Measurements from ENCODE around the gene PPP1R26. TPM values are rescaled to one million over a fixed set of nuclear protein-coding genes. Genes with fewer than 3 reads are reported as not detected.
"Not testable (repeated sequence)": the region's sequence is repeated elsewhere in the genome, so short reads cannot be mapped to it uniquely, and the experiment has no call there.

The PPP1R26 gene
- total and polyA plus RNA-seq, 5 donors: 14.5 to 23.8 (median 18.7) TPM

DNA sequence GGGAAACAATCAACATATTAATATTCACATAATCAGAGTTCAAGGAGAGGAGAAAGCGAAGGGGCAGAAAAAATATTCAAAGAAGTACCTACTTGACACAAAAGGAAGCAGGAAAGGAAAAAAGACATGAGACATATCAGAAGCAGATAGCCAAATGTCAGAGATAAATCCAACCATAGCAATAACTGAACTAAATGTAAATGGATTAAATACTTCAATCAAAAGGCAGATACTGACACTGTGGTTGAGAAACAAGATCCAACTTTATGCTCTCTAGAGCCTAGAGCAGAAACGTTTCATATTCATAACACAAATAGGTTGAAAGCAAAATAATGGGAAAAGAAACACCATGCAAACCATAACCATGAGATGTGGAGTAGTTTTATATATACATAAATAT lies 29.9 kb downstream of the PPP1R26 start:
- ATAC-seq (no peak), DNase-seq (no peak)
- WGBS: 86% methylated on average over 2 of the region's 2 CpGs
- Histone ChIP-seq H3K27ac (ENCODE audit: low read length) (no peak overlapping the region), H3K4me3 (ENCODE audit: low read length) (no peak overlapping the region), H3K27me3 (ENCODE audit: control insufficient read depth, insufficient read depth) (no peaks in the 10 kb centered on the region), H3K4me1 (ENCODE audit: control insufficient read depth, insufficient read depth, low read length) (no peaks in the 10 kb centered on the region), H3K9me3 (ENCODE audit: control insufficient read depth, low read length) (no peaks in the 10 kb centered on the region)
- intact Hi-C loops (cut with DNase I): no loop called here

GRCh38 chr9:135512241-135512603 lies 32.6 kb downstream of the PPP1R26 start:
- no peaks in the 10 kb centered on the region for H3K9me3 ChIP-seq (ENCODE audit: control insufficient read depth, low read length)
- ATAC-seq (no peak), DNase-seq (no peak)
- no peak overlapping the region for H3K4me3 ChIP-seq (ENCODE audit: low read length)
- H3K27ac ChIP-seq (ENCODE audit: low read length): no peak overlapping the region
- H3K4me1 ChIP-seq (ENCODE audit: control insufficient read depth, insufficient read depth, low read length): no peaks in the 10 kb centered on the region
- H3K27me3 ChIP-seq (ENCODE audit: control insufficient read depth, insufficient read depth): no peaks in the 10 kb centered on the region
- 83% methylated on average over 10 of the region's 10 CpGs for WGBS
- intact Hi-C loops (cut with DNase I): no loop called here

DNA sequence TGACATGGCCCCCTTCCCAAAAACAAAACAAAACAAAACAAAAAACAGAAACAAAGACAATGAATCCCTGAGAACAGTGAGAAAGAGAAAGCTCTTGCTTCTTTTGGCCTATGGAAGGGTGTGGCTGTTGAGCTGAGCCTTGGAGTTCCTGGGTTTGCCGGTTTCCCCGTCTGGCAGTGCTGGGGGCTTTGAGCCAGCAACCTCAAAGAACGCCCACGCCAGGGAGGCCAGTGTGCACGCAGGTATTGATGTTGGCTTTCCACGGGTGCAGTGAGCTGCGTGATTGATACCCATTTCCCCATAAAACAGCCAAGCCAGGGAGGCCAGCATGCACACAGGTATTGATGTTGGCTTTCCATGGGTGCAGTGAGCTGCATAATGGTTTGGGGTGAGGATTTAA lies 33.3 kb downstream of the PPP1R26 start:
- no peaks in the 10 kb centered on the region for H3K4me1 ChIP-seq (ENCODE audit: control insufficient read depth, insufficient read depth, low read length)
- H3K9me3 ChIP-seq (ENCODE audit: control insufficient read depth, low read length): no peaks in the 10 kb centered on the region
- DNase-seq (no peak), ATAC-seq (peak in 1 of 2 donors; percentile 25)
- H3K27ac ChIP-seq (ENCODE audit: low read length): no peak overlapping the region
- H3K4me3 ChIP-seq (ENCODE audit: low read length): no peak overlapping the region
- 75% methylated on average over 7 of the region's 7 CpGs for WGBS
- intact Hi-C loops (cut with DNase I): no loop called here
- H3K27me3 ChIP-seq (ENCODE audit: control insufficient read depth, insufficient read depth): no peaks in the 10 kb centered on the region

- no peak for DNase-seq
These were observed 33.8 kb downstream of the PPP1R26 start for GRCh38 chr9:135513351-135513846.

DNA sequence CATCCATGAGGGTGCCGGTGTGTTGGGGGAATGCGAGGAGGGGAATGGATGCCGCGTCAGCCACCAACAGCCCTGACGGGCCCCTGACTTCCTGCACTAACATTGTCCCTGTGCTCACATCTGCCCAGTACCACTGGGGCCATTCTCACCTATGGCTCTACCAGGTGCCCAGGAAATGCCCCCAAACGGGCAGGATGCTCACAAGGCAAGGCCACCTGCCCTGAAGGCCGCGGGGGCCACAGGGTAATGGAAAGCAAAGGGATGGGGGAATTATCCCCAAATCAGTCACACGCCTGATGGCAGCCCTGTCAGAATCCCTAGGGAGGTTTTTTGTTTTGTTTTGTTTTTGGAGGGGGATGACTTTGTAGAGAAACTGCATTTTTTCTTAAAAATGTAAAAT lies 34.3 kb downstream of the PPP1R26 start:
- WGBS: 81% methylated on average over 9 of the region's 9 CpGs
- peak in 1 of 2 donors; percentile 28 for ATAC-seq
- H3K27ac ChIP-seq (ENCODE audit: low read length); DNase-seq; intact Hi-C loops (cut with DNase I); H3K9me3 ChIP-seq (ENCODE audit: control insufficient read depth, low read length); H3K4me1 ChIP-seq (ENCODE audit: control insufficient read depth, insufficient read depth, low read length); H3K4me3 ChIP-seq (ENCODE audit: low read length); H3K27me3 ChIP-seq (ENCODE audit: control insufficient read depth, insufficient read depth): not testable (repeated sequence)

More at GRCh38 chr9:135513351-135513846, 33.8 kb downstream of the PPP1R26 start:
- Histone ChIP-seq H3K9me3 (ENCODE audit: control insufficient read depth, low read length) (no peaks in the 10 kb centered on the region), H3K4me1 (ENCODE audit: control insufficient read depth, insufficient read depth, low read length) (no peaks in the 10 kb centered on the region), H3K4me3 (ENCODE audit: low read length) (no peak overlapping the region), H3K27ac (ENCODE audit: low read length) (no peak overlapping the region), H3K27me3 (ENCODE audit: control insufficient read depth, insufficient read depth) (no peaks in the 10 kb centered on the region)
- WGBS: 79% methylated on average over 19 of the region's 19 CpGs
- ATAC-seq: peak in 1 of 2 donors; percentile 52
- intact Hi-C loops (cut with DNase I): no loop called here

- ATAC-seq (peak in 1 of 2 donors; percentile 46), DNase-seq (no peak)
- Histone ChIP-seq H3K4me3 (ENCODE audit: low read length) (no peak overlapping the region), H3K27me3 (ENCODE audit: control insufficient read depth, insufficient read depth) (no peaks in the 10 kb centered on the region), H3K4me1 (ENCODE audit: control insufficient read depth, insufficient read depth, low read length) (no peaks in the 10 kb centered on the region), H3K9me3 (ENCODE audit: control insufficient read depth, low read length) (no peaks in the 10 kb centered on the region), H3K27ac (ENCODE audit: low read length) (no peak overlapping the region)
- 85% methylated on average over 17 of the region's 17 CpGs for WGBS
- intact Hi-C loops (cut with DNase I): no loop called here
These were observed 34.9 kb downstream of the PPP1R26 start for GRCh38 chr9:135514342-135515082.

DNA sequence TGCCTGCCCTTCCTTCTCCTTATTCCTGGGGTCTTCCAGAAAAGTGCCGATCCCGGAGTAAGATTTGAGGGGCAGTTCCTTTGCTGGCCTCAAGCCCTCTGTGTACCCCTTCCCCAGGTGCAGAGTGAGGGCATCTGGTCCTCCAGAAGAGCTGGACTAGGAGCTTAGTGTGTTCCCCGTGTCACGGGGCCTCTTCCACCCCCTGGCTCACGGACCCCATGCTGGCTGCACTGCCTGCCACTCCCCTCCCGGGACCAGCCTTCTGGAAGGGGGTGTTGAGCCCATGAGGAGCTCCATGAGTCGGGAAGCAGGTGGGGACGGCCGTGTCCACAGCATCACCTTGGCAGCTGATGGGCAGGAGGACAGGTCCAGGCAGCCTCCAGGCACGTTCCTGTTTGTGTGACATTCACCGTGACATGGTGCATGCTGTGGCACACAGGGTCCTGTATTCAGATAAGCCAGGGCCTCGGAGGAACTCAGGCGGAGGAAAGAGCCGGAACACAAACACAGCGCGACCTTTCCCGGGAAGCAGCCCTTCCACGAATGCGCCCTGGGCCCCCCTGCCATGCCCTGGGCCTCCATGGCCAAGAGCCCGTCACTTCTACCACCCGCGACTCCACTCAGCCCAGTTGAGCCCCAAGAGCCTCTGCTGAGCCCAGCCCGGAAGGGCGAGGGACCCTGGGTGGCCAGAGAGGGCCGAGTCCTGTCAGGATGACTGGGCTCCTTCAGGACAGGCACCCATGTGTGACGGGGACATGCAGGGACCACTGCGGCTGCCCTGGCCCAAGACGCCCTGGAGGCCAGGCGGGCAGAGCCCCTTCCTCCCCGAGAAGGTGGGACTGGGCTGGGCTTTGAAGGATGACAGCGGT lies 35.7 kb downstream of the PPP1R26 start:
- Histone ChIP-seq H3K27me3 (ENCODE audit: control insufficient read depth, insufficient read depth) (no peaks in the 10 kb centered on the region), H3K9me3 (ENCODE audit: control insufficient read depth, low read length) (no peaks in the 10 kb centered on the region), H3K27ac (ENCODE audit: low read length) (no peak overlapping the region), H3K4me3 (ENCODE audit: low read length) (no peak overlapping the region), H3K4me1 (ENCODE audit: control insufficient read depth, insufficient read depth, low read length) (no peaks in the 10 kb centered on the region)
- peak; percentile 19 to 38 for ATAC-seq
- WGBS: 86% methylated on average over 31 of the region's 31 CpGs
- no peak for DNase-seq
- intact Hi-C loops (cut with DNase I): no loop called here

GRCh38 chr9:135516132-135516860 lies 36.7 kb downstream of the PPP1R26 start:
- ATAC-seq (no peak), DNase-seq (no peak)
- WGBS: 68% methylated on average over 25 of the region's 25 CpGs
- Histone ChIP-seq H3K4me1 (ENCODE audit: control insufficient read depth, insufficient read depth, low read length) (no peaks in the 10 kb centered on the region), H3K27ac (ENCODE audit: low read length) (no peak overlapping the region), H3K9me3 (ENCODE audit: control insufficient read depth, low read length) (no peaks in the 10 kb centered on the region), H3K27me3 (ENCODE audit: control insufficient read depth, insufficient read depth) (no peaks in the 10 kb centered on the region), H3K4me3 (ENCODE audit: low read length) (no peak overlapping the region)
- intact Hi-C loops (cut with DNase I): no loop called here

DNA sequence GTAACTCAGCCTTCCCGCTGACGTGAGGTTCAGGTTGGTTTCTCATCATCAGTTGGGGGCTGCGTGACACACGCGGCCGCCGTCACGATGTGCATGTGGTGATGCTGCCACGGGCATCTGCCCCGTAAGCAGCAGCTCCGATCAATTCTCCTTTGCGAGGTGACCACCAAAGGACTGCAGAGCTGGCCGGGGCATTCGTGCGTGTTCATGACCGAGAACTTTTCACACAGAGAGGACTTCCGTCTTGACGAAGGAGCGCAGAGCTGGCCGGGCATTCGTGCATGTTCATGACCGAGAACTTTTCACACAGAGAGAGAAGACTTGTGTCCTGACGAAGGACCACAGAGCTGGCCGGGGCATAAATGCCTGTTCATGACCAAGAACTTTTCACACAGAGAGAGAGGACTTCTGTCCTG lies 37.8 kb downstream of the PPP1R26 start:
- intact Hi-C loops (cut with DNase I): no loop called here
- Histone ChIP-seq H3K4me3 (ENCODE audit: low read length) (no peak overlapping the region), H3K4me1 (ENCODE audit: control insufficient read depth, insufficient read depth, low read length) (no peaks in the 10 kb centered on the region), H3K27ac (ENCODE audit: low read length) (no peak overlapping the region), H3K9me3 (ENCODE audit: control insufficient read depth, low read length) (no peaks in the 10 kb centered on the region), H3K27me3 (ENCODE audit: control insufficient read depth, insufficient read depth) (no peaks in the 10 kb centered on the region)
- no peak for ATAC-seq
- no peak for DNase-seq
- 92% methylated on average over 24 of the region's 24 CpGs for WGBS

DNA sequence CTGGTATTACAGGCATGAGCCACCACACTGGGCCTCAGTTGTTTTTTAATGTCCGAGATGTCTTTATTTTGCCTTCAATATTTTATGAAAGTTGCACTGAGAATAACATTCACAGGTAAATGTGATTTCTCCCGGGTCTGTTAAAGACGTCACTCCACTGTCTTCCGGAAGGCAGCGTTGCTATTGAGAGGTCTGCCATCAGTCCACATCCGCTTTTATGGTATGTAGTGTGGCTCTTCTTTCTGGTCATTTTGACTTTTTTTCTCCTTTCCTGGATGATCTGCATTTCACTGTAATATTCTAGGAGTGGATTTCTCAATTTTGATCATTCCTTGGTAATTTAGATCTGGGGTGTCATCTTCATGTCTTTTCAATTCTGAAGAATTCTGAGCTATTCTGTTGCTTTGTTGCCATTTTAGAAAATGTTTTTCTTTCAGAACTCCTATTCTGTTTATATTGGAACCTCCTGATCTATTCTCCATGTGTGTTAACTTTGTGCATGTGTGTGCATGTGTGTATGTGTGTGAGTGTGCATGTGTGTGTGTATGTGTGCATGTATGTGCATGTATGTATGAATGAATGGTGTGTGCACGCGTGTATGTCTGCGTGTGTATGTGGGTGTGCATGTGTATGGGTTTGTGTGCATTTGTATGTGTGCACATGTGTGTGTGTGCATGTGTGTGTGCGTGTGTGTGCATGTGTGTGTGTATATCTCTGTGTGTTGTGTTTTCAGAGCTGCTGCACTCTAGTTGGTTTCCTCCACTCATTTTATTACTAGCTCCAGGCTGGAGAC lies 39.8 kb downstream of the PPP1R26 start:
- Histone ChIP-seq H3K27ac (ENCODE audit: low read length) (no peak overlapping the region), H3K27me3 (ENCODE audit: control insufficient read depth, insufficient read depth) (no peaks in the 10 kb centered on the region), H3K4me1 (ENCODE audit: control insufficient read depth, insufficient read depth, low read length) (no peaks in the 10 kb centered on the region), H3K4me3 (ENCODE audit: low read length) (no peak overlapping the region), H3K9me3 (ENCODE audit: control insufficient read depth, low read length) (no peaks in the 10 kb centered on the region)
- ATAC-seq: no peak
- DNase-seq: no peak
- WGBS: 89% methylated on average over 10 of the region's 10 CpGs
- intact Hi-C loops (cut with DNase I): no loop called here

All from right cardiac atrium (tissue), 5 donors.